HepG2 (cell line): ENCODE data around the gene SMIM14. TPM values are rescaled to one million over a fixed set of nuclear protein-coding genes. Genes with fewer than 3 reads are reported as not detected.

ENCODE experiments used
- ATAD3A ChIP-seq: sonication (generic); formaldehyde crosslinking; IDR thresholded peaks from 2 replicates; pipeline ENCODE4 v1.4.0; 2020; ENCODE audit warnings: missing genetic modification reagents
- CENPX ChIP-seq: sonication (generic); formaldehyde crosslinking; IDR thresholded peaks from 2 replicates; pipeline ENCODE4 v1.9.0; 2021; ENCODE audit warnings: mild to moderate bottlenecking, missing genetic modification reagents, moderate library complexity
- CREBL2 ChIP-seq: sonication (generic); formaldehyde crosslinking; IDR thresholded peaks from 2 replicates; pipeline ENCODE4 v1.8.1; 2023; ENCODE audit warnings: missing genetic modification reagents, mild to moderate bottlenecking, borderline replicate concordance
- EZH2 ChIP-seq: conservative IDR thresholded peaks from 2 replicates; pipeline ENCODE4 v1.6.1; 2012; ENCODE audit warnings: mild to moderate bottlenecking, low read depth, low read length, moderate library complexity
- GATAD1 ChIP-seq: IDR thresholded peaks from 2 replicates; pipeline ENCODE4 v1.6.1; 2016; ENCODE audit warnings: missing genetic modification reagents, missing compliant biosample characterization
- GPN1 ChIP-seq: sonication (generic); formaldehyde crosslinking; IDR thresholded peaks from 2 replicates; pipeline ENCODE4 v1.5.1; 2020; ENCODE audit warnings: missing genetic modification reagents, borderline replicate concordance
- MATR3 ChIP-seq: sonication (generic); formaldehyde crosslinking; IDR thresholded peaks from 2 replicates; pipeline ENCODE4 v1.4.0; 2020; ENCODE audit warnings: missing genetic modification reagents
- MBNL3 ChIP-seq: fragments of 250-450 bp; sonication (Bioruptor Pico); conservative IDR thresholded peaks from 2 replicates; pipeline ENCODE4 v1.8.0; 2022; ENCODE audit warnings: mild to moderate bottlenecking, inconsistent platforms
- MXD4 ChIP-seq: IDR thresholded peaks from 2 replicates; pipeline ENCODE4 v1.6.1; 2016; ENCODE audit warnings: mild to moderate bottlenecking, missing biosample characterization, missing genetic modification reagents
- NR2F6 ChIP-seq, 2 experiments: IDR thresholded peaks; 2 replicates each; pipeline ENCODE4 v1.6.1; 2016; ENCODE audit warnings: antibody characterized with exemption in 1 of 2, mild to moderate bottlenecking in 1 of 2
- PHB2 ChIP-seq: fragments of 450-650 bp; IDR thresholded peaks from 2 replicates; pipeline ENCODE4 v1.6.1; 2018; ENCODE audit not compliant: partially characterized antibody
- SRSF1 ChIP-seq: fragments of 200-400 bp; formaldehyde crosslinking; optimal IDR thresholded peaks from 2 replicates; pipeline ENCODE3; 2017; ENCODE audit warnings: mild to moderate bottlenecking, low read depth, low read length, moderate library complexity
- TSC22D2 ChIP-seq: sonication (generic); formaldehyde crosslinking; IDR thresholded peaks from 2 replicates; pipeline ENCODE4 v1.5.1; 2020; ENCODE audit warnings: missing genetic modification reagents, mild to moderate bottlenecking, borderline replicate concordance
- ZBTB7A ChIP-seq: sonication (generic); formaldehyde crosslinking; IDR thresholded peaks from 2 replicates; pipeline ENCODE4 v1.8.0; 2022; ENCODE audit warnings: mild to moderate bottlenecking, missing genetic modification reagents
- ZFP36L1 ChIP-seq: sonication (generic); formaldehyde crosslinking; IDR thresholded peaks from 2 replicates; pipeline ENCODE4 v1.8.0; 2022; ENCODE audit warnings: mild to moderate bottlenecking, missing genetic modification reagents, moderate library complexity
- ZNF431 ChIP-seq: sonication (generic); formaldehyde crosslinking; IDR thresholded peaks from 2 replicates; pipeline ENCODE4 v1.9.0; 2022; ENCODE audit warnings: missing genetic modification reagents, low read depth, mild to moderate bottlenecking, borderline replicate concordance
- ZNF460 ChIP-seq: sonication (generic); formaldehyde crosslinking; IDR thresholded peaks from 2 replicates; pipeline ENCODE4 v1.5.1; 2020; ENCODE audit warnings: missing genetic modification reagents, mild to moderate bottlenecking, borderline replicate concordance
- ZNF484 ChIP-seq: sonication (generic); formaldehyde crosslinking; IDR thresholded peaks from 2 replicates; pipeline ENCODE4 v1.5.1; 2020; ENCODE audit warnings: mild to moderate bottlenecking, low read depth, missing genetic modification reagents, borderline replicate concordance
- ZNF564 ChIP-seq: sonication (generic); formaldehyde crosslinking; IDR thresholded peaks from 2 replicates; pipeline ENCODE4 v1.8.1; 2023; ENCODE audit warnings: mild to moderate bottlenecking, missing genetic modification reagents
- ZNF746 ChIP-seq: sonication (generic); formaldehyde crosslinking; IDR thresholded peaks from 2 replicates; pipeline ENCODE4 v1.8.0; 2022; ENCODE audit warnings: mild to moderate bottlenecking, missing genetic modification reagents
- ZNF776 ChIP-seq: sonication (generic); formaldehyde crosslinking; IDR thresholded peaks from 2 replicates; pipeline ENCODE4 v1.4.0; 2020; ENCODE audit warnings: mild to moderate bottlenecking, missing genetic modification reagents
- ZSCAN20 ChIP-seq: sonication (generic); formaldehyde crosslinking; IDR thresholded peaks from 2 replicates; pipeline ENCODE4 v1.4.0; 2020; ENCODE audit warnings: missing genetic modification reagents, mild to moderate bottlenecking, borderline replicate concordance
- polyA plus RNA-seq, 8 experiments: library from polyadenylated mRNA; depleted of rRNA in 3 of 8; stranded (reverse) in 7 of 8; unstranded in 1 of 8; fragments of >200 nt; fragmentation: Illumina TruSeq in 4 of 8; extraction: Trizol in 4 of 8; gene quantifications; 2 replicates each; pipeline versions ENCODE4 v1.2.1 to v1.2.3, GENCODE V29; 2011 to 2016; ENCODE audit warnings: low read depth in 4 of 8, missing spikeins in 1 of 8, mixed read lengths in 1 of 8; ENCODE audit not compliant: insufficient read depth in 1 of 8
- total RNA-seq, 5 experiments: library from RNA; depleted of rRNA; stranded (reverse); fragments of >200 nt; fragmentation: Illumina TruSeq; extraction: Trizol; gene quantifications; 2 replicates each; pipeline ENCODE4 v1.2.3, GENCODE V29; 2016; ENCODE audit warnings: low read depth in 1 of 5
- TF ChIP-seq, protein P1 (sequence below): sonication (generic); formaldehyde crosslinking; IDR thresholded peaks from 2 replicates; pipeline ENCODE4 v1.9.0; 2021; ENCODE audit warnings: missing genetic modification reagents, borderline replicate concordance
- TF ChIP-seq, protein P2 (sequence below): sonication (generic); formaldehyde crosslinking; IDR thresholded peaks from 2 replicates; pipeline ENCODE4 v1.8.1; 2023; ENCODE audit warnings: mild to moderate bottlenecking, missing genetic modification reagents, borderline replicate concordance
- TF ChIP-seq, protein P3 (sequence below): sonication (generic); formaldehyde crosslinking; IDR thresholded peaks from 2 replicates; pipeline ENCODE4 v1.5.1; 2020; ENCODE audit warnings: missing genetic modification reagents, mild to moderate bottlenecking, borderline replicate concordance

Gene SMIM14
- total and polyA plus RNA-seq, 2 of the 13 experiments (the other 11 are each of a cell fraction or from before 2014, with no cell fraction given), result 16.3 to 28.1 TPM

GRCh38 chr4:39638354-39639239 is at the start of gene SMIM14 (continued):
- TF ChIP-seq ZSCAN20 (no peak), ZBTB7A (CRISPR knock-in tag) (no peak; the same call in 1 of the 2 replicates), MXD4 (CRISPR knock-in tag) (peak; percentile 85), ZNF431 (CRISPR knock-in tag) (no peak; the same call in 1 of the 2 replicates), PHB2 (no peak), ZNF564 (CRISPR knock-in tag) (peak; percentile 64; the same call in 1 of the 2 replicates), SRSF1 (no peak), ZNF484 (no peak), ZNF460 (CRISPR knock-in tag) (no peak), CENPX (CRISPR knock-in tag) (no peak), TSC22D2 (CRISPR knock-in tag) (no peak), MATR3 (CRISPR knock-in tag) (no peak), NR2F6 (IDR thresholded peaks at IDR 0.05) (0 out of 2 replicates have a peak, but pooled peaks have one; percentile 2), NR2F6 (CRISPR knock-in tag; IDR thresholded peaks at IDR 0.05) (peak; percentile 69), ATAD3A (CRISPR knock-in tag) (no peak), ZNF746 (CRISPR knock-in tag) (no peak), MBNL3 (no peak), ZFP36L1 (CRISPR knock-in tag) (peak; percentile 58; the same call in 1 of the 2 replicates), EZH2 (no peak), CREBL2 (CRISPR knock-in tag) (no peak), ZNF776 (CRISPR knock-in tag) (no peak), GPN1 (CRISPR knock-in tag) (no peak), GATAD1 (CRISPR knock-in tag) (peak; percentile 83)
- TF ChIP-seq, protein P1, sequence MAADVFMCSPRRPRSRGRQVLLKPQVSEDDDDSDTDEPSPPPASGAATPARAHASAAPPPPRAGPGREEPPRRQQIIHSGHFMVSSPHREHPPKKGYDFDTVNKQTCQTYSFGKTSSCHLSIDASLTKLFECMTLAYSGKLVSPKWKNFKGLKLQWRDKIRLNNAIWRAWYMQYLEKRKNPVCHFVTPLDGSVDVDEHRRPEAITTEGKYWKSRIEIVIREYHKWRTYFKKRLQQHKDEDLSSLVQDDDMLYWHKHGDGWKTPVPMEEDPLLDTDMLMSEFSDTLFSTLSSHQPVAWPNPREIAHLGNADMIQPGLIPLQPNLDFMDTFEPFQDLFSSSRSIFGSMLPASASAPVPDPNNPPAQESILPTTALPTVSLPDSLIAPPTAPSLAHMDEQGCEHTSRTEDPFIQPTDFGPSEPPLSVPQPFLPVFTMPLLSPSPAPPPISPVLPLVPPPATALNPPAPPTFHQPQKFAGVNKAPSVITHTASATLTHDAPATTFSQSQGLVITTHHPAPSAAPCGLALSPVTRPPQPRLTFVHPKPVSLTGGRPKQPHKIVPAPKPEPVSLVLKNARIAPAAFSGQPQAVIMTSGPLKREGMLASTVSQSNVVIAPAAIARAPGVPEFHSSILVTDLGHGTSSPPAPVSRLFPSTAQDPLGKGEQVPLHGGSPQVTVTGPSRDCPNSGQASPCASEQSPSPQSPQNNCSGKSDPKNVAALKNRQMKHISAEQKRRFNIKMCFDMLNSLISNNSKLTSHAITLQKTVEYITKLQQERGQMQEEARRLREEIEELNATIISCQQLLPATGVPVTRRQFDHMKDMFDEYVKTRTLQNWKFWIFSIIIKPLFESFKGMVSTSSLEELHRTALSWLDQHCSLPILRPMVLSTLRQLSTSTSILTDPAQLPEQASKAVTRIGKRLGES, result peak; percentile 62; the same call in 1 of the 2 replicates
- TF ChIP-seq, protein P2, sequence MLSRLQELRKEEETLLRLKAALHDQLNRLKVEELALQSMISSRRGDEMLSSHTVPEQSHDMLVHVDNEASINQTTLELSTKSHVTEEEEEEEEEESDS (CRISPR knock-in tag), result no peak
- TF ChIP-seq, protein P3, sequence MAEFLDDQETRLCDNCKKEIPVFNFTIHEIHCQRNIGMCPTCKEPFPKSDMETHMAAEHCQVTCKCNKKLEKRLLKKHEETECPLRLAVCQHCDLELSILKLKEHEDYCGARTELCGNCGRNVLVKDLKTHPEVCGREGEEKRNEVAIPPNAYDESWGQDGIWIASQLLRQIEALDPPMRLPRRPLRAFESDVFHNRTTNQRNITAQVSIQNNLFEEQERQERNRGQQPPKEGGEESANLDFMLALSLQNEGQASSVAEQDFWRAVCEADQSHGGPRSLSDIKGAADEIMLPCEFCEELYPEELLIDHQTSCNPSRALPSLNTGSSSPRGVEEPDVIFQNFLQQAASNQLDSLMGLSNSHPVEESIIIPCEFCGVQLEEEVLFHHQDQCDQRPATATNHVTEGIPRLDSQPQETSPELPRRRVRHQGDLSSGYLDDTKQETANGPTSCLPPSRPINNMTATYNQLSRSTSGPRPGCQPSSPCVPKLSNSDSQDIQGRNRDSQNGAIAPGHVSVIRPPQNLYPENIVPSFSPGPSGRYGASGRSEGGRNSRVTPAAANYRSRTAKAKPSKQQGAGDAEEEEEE (CRISPR knock-in tag), result no peak
